Keratinocyte (primary cell): ENCODE measurements around the gene GOLT1A. TPM values are rescaled to one million over a fixed set of nuclear protein-coding genes. Genes with fewer than 3 reads are reported as not detected.
"Not testable (repeated sequence)": the region's sequence is repeated elsewhere in the genome, so short reads cannot be mapped to it uniquely, and the experiment has no call there.

Experiments used
- DNase-seq: peaks from one replicate; pipeline ENCODE4 v3.0.0-alpha.2; 2011; ENCODE audit warnings: low read depth, missing footprints, low spot score
- FAIRE-seq: peaks from 2 replicates; lab custom pipeline; 2011; peaks lifted over from hg19 to GRCh38; lab: Jason Lieb, UNC
- H2AFZ ChIP-seq: 2 replicates; pipeline ENCODE4 v1.6.0; 2012; ENCODE audit warnings: low read length, control low read depth, inconsistent platforms; ENCODE audit not compliant: control insufficient read depth
- H3K27ac ChIP-seq: 2 replicates; pipeline ENCODE4 v1.5.1; 2011; ENCODE audit warnings: low read length; ENCODE audit not compliant: control insufficient read depth, insufficient read depth
- H3K27me3 ChIP-seq: 3 replicates; pipeline ENCODE4 v1.6.0; 2011; ENCODE audit warnings: low read length; ENCODE audit not compliant: control insufficient read depth, insufficient read depth; ENCODE audit errors: extremely low read depth
- H3K36me3 ChIP-seq, 2 experiments: 2 replicates in 1 of 2; 3 replicates in 1 of 2; pipeline ENCODE4 v1.5.1; 2011; ENCODE audit warnings: low read length in 2 of 2, mild to moderate bottlenecking in 1 of 2; ENCODE audit not compliant: control insufficient read depth in 2 of 2, insufficient read depth in 2 of 2; ENCODE audit errors: extremely low read depth in 1 of 2
- H3K4me1 ChIP-seq: 3 replicates; pipeline ENCODE4 v1.5.1; 2011; ENCODE audit warnings: low read length; ENCODE audit not compliant: control insufficient read depth, insufficient read depth; ENCODE audit errors: extremely low read depth
- H3K4me2 ChIP-seq: 3 replicates; pipeline ENCODE4 v1.6.0; 2011; ENCODE audit warnings: low read depth, low read length; ENCODE audit not compliant: control insufficient read depth, insufficient read depth; ENCODE audit errors: extremely low read depth
- H3K4me3 ChIP-seq, 3 experiments: fragments of 200-600 bp in 1 of 3; sonication (generic) in 1 of 3; 2 replicates in 2 of 3; 3 replicates in 1 of 3; pipeline ENCODE4 v1.5.1; 2011 to 2016; ENCODE audit warnings: low read length in 3 of 3, mild to moderate bottlenecking in 3 of 3, control low read depth in 2 of 3, inconsistent platforms in 1 of 3, low read depth in 1 of 3, mixed read lengths in 1 of 3, mixed run types in 1 of 3, moderate library complexity in 1 of 3; ENCODE audit not compliant: control insufficient read depth in 2 of 3, insufficient read depth in 2 of 3; ENCODE audit errors: extremely low read depth in 1 of 3
- H3K79me2 ChIP-seq: 2 replicates; pipeline ENCODE4 v1.6.0; 2012; ENCODE audit warnings: low read length; ENCODE audit not compliant: control insufficient read depth, insufficient read depth
- H3K9ac ChIP-seq: 3 replicates; pipeline ENCODE4 v1.6.0; 2011; ENCODE audit warnings: low read length; ENCODE audit not compliant: control insufficient read depth, insufficient read depth; ENCODE audit errors: extremely low read depth
- H3K9me1 ChIP-seq: 3 replicates; pipeline ENCODE4 v1.6.0; 2011; ENCODE audit warnings: low read length; ENCODE audit not compliant: control insufficient read depth, insufficient read depth; ENCODE audit errors: extremely low read depth
- H3K9me3 ChIP-seq: 2 replicates; pipeline ENCODE4 v1.5.1; 2012; ENCODE audit warnings: low read depth, low read length; ENCODE audit not compliant: control insufficient read depth
- H4K20me1 ChIP-seq: 3 replicates; pipeline ENCODE4 v1.6.0; 2011; ENCODE audit warnings: low read length; ENCODE audit not compliant: control insufficient read depth, insufficient read depth; ENCODE audit errors: extremely low read depth
- CTCF ChIP-seq, 3 experiments: IDR thresholded peaks in 1 of 3; conservative IDR thresholded peaks in 1 of 3; optimal IDR thresholded peaks in 1 of 3; 2 replicates in 2 of 3; 3 replicates in 1 of 3; pipeline versions ENCODE3 to v1.5.1; 2011; ENCODE audit warnings: low read length in 3 of 3, mild to moderate bottlenecking in 3 of 3, moderate library complexity in 2 of 3, control low read depth in 1 of 3, inconsistent platforms in 1 of 3; ENCODE audit not compliant: insufficient read depth in 2 of 3; ENCODE audit errors: extremely low read depth in 1 of 3
- EZH2 ChIP-seq: IDR thresholded peaks from one replicate; pipeline ENCODE4 v1.6.1; 2012; ENCODE audit warnings: inconsistent platforms, mild to moderate bottlenecking, low read length, moderate library complexity
- dilution Hi-C: fragments of 300-500 bp; cut with MboI; formaldehyde crosslinking; loops from one replicate; pipeline ENCODE4 v1.7.0; 2020; ENCODE audit warnings: low sequenced_read_pairs; ENCODE audit not compliant: extremely low pct_ligation_motif_present
- polyA plus RNA-seq, 5 experiments: library from polyadenylated mRNA; depleted of rRNA in 3 of 5; stranded (reverse) in 3 of 5; stranded (forward) in 1 of 5; unstranded in 1 of 5; fragments of >200 nt; gene quantifications; 1 replicate in 1 of 5; 2 replicates in 3 of 5; 3 replicates in 1 of 5; pipeline versions ENCODE4 v1.2.1 to v1.2.3, GENCODE V29; 2011 to 2012; ENCODE audit warnings: missing spikeins in 2 of 5, low read depth in 1 of 5, low replicate concordance in 1 of 5

GOLT1A gene
- polyA plus RNA-seq, 1 donor (not counting 4 experiments of a cell fraction or from before 2014, with no cell fraction given) = 0.46 TPM

- H3K9me3 ChIP-seq = no peaks in the 10 kb centered on the region
- DNase-seq (no peak), FAIRE-seq (no peak)
- H3K27ac ChIP-seq = no peak overlapping the region
- TF ChIP-seq CTCF (optimal IDR thresholded peaks at IDR 0.05 in 1 of 3, IDR thresholded peaks at IDR 0.05 in 1 of 3, conservative IDR thresholded peaks at IDR 0.05 in 1 of 3; ENCODE audit: extremely low read depth in 1 of 3, insufficient read depth in 2 of 3, low read length in 3 of 3) = peak in 2 of 3 experiments; percentile 20 to 26
- TF ChIP-seq EZH2 = no peak
- dilution Hi-C loops = no loop called here
- peaks cover 0 to 8% of the 10 kb centered on the region in 2 experiments for H3K36me3 ChIP-seq
- H3K4me1 ChIP-seq = peaks cover 3% of the 10 kb centered on the region
- H3K27me3 ChIP-seq = no peaks in the 10 kb centered on the region
- H4K20me1 ChIP-seq = no peaks in the 10 kb centered on the region
- no peak overlapping the region for H3K4me2 ChIP-seq
- no peaks in the 10 kb centered on the region for H3K9me1 ChIP-seq
- H2AFZ ChIP-seq = no peak overlapping the region
- no peak overlapping the region for H3K4me3 ChIP-seq
- H3K9ac ChIP-seq = no peak overlapping the region
- no peaks in the 10 kb centered on the region for H3K79me2 ChIP-seq
Observed at GRCh38 chr1:204241050-204241449, 27.3 kb upstream of the GOLT1A start.

- peaks cover 0 to 7% of the 10 kb centered on the region in 2 experiments for H3K36me3 ChIP-seq
- H4K20me1 ChIP-seq = no peaks in the 10 kb centered on the region
- no peak overlapping the region for H3K4me3 ChIP-seq
- no peaks in the 10 kb centered on the region for H3K9me1 ChIP-seq
- TF ChIP-seq EZH2 = no peak
- no peak for TF ChIP-seq CTCF (optimal IDR thresholded peaks at IDR 0.05 in 1 of 3, IDR thresholded peaks at IDR 0.05 in 1 of 3, conservative IDR thresholded peaks at IDR 0.05 in 1 of 3; ENCODE audit: extremely low read depth in 1 of 3, insufficient read depth in 2 of 3, low read length in 3 of 3)
- H3K4me1 ChIP-seq = peaks cover 3% of the 10 kb centered on the region
- DNase-seq (no peak), FAIRE-seq (no peak)
- H3K4me2 ChIP-seq = no peak overlapping the region
- H3K9me3 ChIP-seq = no peaks in the 10 kb centered on the region
- H3K27me3 ChIP-seq = no peaks in the 10 kb centered on the region
- H2AFZ ChIP-seq = no peak overlapping the region
- no peak overlapping the region for H3K9ac ChIP-seq
- dilution Hi-C loops = no loop called here
- H3K27ac ChIP-seq = no peak overlapping the region
- no peaks in the 10 kb centered on the region for H3K79me2 ChIP-seq
Observed at GRCh38 chr1:204240233-204240632, 26.4 kb upstream of the GOLT1A start.

GRCh38 chr1:204239401-204239800 lies 25.6 kb upstream of the GOLT1A start:
- H3K36me3 ChIP-seq, DNase-seq, H3K4me2 ChIP-seq, H3K4me3 ChIP-seq, dilution Hi-C loops, H2AFZ ChIP-seq, H3K79me2 ChIP-seq, H3K4me1 ChIP-seq, H3K9ac ChIP-seq, H3K27me3 ChIP-seq, H3K9me3 ChIP-seq, FAIRE-seq, H4K20me1 ChIP-seq, H3K9me1 ChIP-seq, H3K27ac ChIP-seq: not testable (repeated sequence)

- H3K4me3 ChIP-seq, H3K36me3 ChIP-seq, H3K27me3 ChIP-seq, dilution Hi-C loops, H3K79me2 ChIP-seq, FAIRE-seq, H3K9me3 ChIP-seq, H2AFZ ChIP-seq, DNase-seq, H3K9ac ChIP-seq, H3K9me1 ChIP-seq, H3K4me1 ChIP-seq, H3K27ac ChIP-seq, H3K4me2 ChIP-seq, H4K20me1 ChIP-seq: not testable (repeated sequence)
Observed at GRCh38 chr1:204238520-204238919, 24.7 kb upstream of the GOLT1A start.
